SK-N-MC (cell line): ENCODE measurements around the gene MACF1.

Experiments used
- EZH2 ChIP-seq: fragments of 200-600 bp; sonication (generic); IDR thresholded peaks from one replicate; pipeline ENCODE4 v1.6.1; 2017; ENCODE audit warnings: antibody characterized with exemption
- POLR2AphosphoS5 ChIP-seq: IDR thresholded peaks from 2 replicates; pipeline ENCODE4 v1.6.1; 2012; ENCODE audit warnings: mild to moderate bottlenecking, low read depth, low read length, borderline replicate concordance

DNA sequence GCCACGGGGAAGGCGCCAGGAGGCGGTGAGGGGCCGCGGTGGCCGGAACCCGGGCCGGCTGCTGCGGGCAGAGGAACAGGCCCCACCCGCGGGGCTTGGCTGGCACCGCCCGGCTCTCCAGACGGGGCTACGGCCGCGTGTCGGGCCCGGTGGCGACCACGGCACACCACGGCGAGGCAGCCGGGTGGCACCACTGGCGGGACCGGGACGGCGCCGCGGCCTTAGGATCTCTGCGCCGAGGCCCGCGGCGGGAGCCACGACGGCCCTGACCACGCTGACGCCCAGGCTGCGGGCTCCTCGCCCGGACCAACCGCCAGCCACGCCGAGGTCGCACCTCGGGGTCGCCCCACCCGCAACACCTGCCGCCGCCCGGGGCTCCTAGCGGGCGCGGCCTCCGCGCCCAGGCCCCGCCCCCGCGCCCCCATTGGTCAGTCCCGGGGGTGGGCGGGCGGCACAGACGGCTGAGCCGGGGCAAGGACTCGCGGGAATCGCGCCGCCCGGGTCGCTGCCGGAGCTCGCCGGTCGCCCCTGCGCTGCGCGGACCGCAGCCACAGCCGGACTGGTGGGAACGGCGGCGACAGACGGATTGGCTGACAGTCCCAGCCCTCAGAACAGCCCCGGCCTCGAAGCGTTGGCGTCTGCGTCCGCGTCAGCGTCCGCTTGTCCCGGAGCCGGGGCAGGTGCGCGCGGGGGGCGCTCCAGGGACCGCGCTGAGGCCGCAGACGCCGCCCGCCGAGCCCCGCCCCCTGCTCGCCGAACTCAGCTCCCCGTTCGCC, 286.8 kb downstream of the MACF1 start, which contains the start of gene BMP8A:
- TF ChIP-seq POLR2AphosphoS5 (no peak), EZH2 (no peak)
